Stimulated activated effector memory CD8-positive, alpha-beta T cell treated with anti-CD3 and anti-CD28 coated beads, Interleukin-12 subunit alpha, Interleukin-12 subunit beta, amount 100 ng/mL, for 72 hours (primary cell): ENCODE results near the gene SPP1.
A peak's percentile ranks its signal among the peaks of the same experiment; 100 is the strongest.
"Not testable (repeated sequence)": the region's sequence is repeated elsewhere in the genome, so short reads cannot be mapped to it uniquely, and the experiment has no call there.

Source experiments
- ATAC-seq: fragments of 150-1000 bp; cut with Tn5 transposase; 2 replicates; pipeline ENCODE4 v1.10.0; 2021
- DNase-seq, 2 donors: peaks; one replicate each; pipeline ENCODE4 v3.0.0; 2021 to 2022; ENCODE audit warnings: low spot score in 2 of 2
- H3K27ac Mint-ChIP-seq: one replicate; pipeline ENCODE4 v1.8.0; 2022; ENCODE audit warnings: mild to moderate bottlenecking, mixed read lengths
- H3K36me3 Mint-ChIP-seq: one replicate; pipeline ENCODE4 v1.8.0; 2022; ENCODE audit warnings: mild to moderate bottlenecking, mixed read lengths
- H3K4me1 Mint-ChIP-seq: one replicate; pipeline ENCODE4 v1.8.0; 2022; ENCODE audit warnings: mixed read lengths
- H3K4me3 Mint-ChIP-seq: one replicate; pipeline ENCODE4 v1.8.0; 2022; ENCODE audit warnings: mild to moderate bottlenecking, mixed read lengths
- H3K9me3 Mint-ChIP-seq: one replicate; pipeline ENCODE4 v1.8.0; 2022; ENCODE audit warnings: mixed read lengths

Gene SPP1

GRCh38 chr4:88018466-88018865 is 43.0 kb downstream of the SPP1 start:
- Mint-ChIP-seq H3K4me3 (no peak overlapping the region), H3K36me3 (peaks cover 33% of the 10 kb centered on the region), H3K27ac (no peak overlapping the region), H3K4me1 (peaks cover 13% of the 10 kb centered on the region), H3K9me3 (no peaks in the 10 kb centered on the region)
- DNase-seq (peak in 1 of 2 donors; percentile 10), ATAC-seq (no peak)

- peak in 1 of 2 donors; percentile 33 for DNase-seq
- H3K27ac Mint-ChIP-seq: no peak overlapping the region
- H3K4me3 Mint-ChIP-seq: no peak overlapping the region
- H3K4me1 Mint-ChIP-seq: no peaks in the 10 kb centered on the region
- H3K36me3 Mint-ChIP-seq: peaks cover 22% of the 10 kb centered on the region
- peaks cover 8% of the 10 kb centered on the region for H3K9me3 Mint-ChIP-seq
- no peak for ATAC-seq
Measured at GRCh38 chr4:88021824-88022223, 46.3 kb downstream of the SPP1 start.

- H3K4me1 Mint-ChIP-seq: peaks cover 2% of the 10 kb centered on the region
- ATAC-seq (no peak), DNase-seq (no peak)
- H3K27ac Mint-ChIP-seq: no peak overlapping the region
- no peak overlapping the region for H3K4me3 Mint-ChIP-seq
- peaks cover 8% of the 10 kb centered on the region for H3K9me3 Mint-ChIP-seq
- peaks cover 22% of the 10 kb centered on the region for H3K36me3 Mint-ChIP-seq
Measured at GRCh38 chr4:88022289-88022688, 46.8 kb downstream of the SPP1 start.

GRCh38 chr4:88025868-88026661 is 50.6 kb downstream of the SPP1 start:
- H3K27ac Mint-ChIP-seq, H3K9me3 Mint-ChIP-seq, H3K36me3 Mint-ChIP-seq, ATAC-seq, DNase-seq, H3K4me3 Mint-ChIP-seq: not testable (repeated sequence)
- peaks cover 24% of the 10 kb centered on the region for H3K4me1 Mint-ChIP-seq

GRCh38 chr4:88027611-88028608 is 52.4 kb downstream of the SPP1 start:
- ATAC-seq (peak; percentile 79), DNase-seq (no peak)
- H3K4me3 Mint-ChIP-seq: no peak overlapping the region
- peak overlapping the region; percentile 26 for H3K27ac Mint-ChIP-seq
- H3K4me1 Mint-ChIP-seq: peaks cover 24% of the 10 kb centered on the region
- H3K9me3 Mint-ChIP-seq: peaks cover 8% of the 10 kb centered on the region
- no peaks in the 10 kb centered on the region for H3K36me3 Mint-ChIP-seq

GRCh38 chr4:88028946-88029345 is 53.4 kb downstream of the SPP1 start:
- no peak for DNase-seq
- peak overlapping the region; percentile 26 for H3K27ac Mint-ChIP-seq
- ATAC-seq: no peak
- H3K9me3 Mint-ChIP-seq: peaks cover 8% of the 10 kb centered on the region
- no peak overlapping the region for H3K4me3 Mint-ChIP-seq
- no peaks in the 10 kb centered on the region for H3K36me3 Mint-ChIP-seq
- peaks cover 24% of the 10 kb centered on the region for H3K4me1 Mint-ChIP-seq

- Mint-ChIP-seq H3K36me3 (no peaks in the 10 kb centered on the region), H3K27ac (peak overlapping the region; percentile 26), H3K4me3 (no peak overlapping the region), H3K9me3 (peaks cover 8% of the 10 kb centered on the region), H3K4me1 (peaks cover 24% of the 10 kb centered on the region)
- no peak for ATAC-seq
- DNase-seq: no peak
Measured at GRCh38 chr4:88029556-88029955, 54.0 kb downstream of the SPP1 start.

GRCh38 chr4:88030565-88031310 is 55.2 kb downstream of the SPP1 start:
- peaks cover 24% of the 10 kb centered on the region for H3K4me1 Mint-ChIP-seq

More at GRCh38 chr4:88030565-88031310, 55.2 kb downstream of the SPP1 start:
- ATAC-seq (no peak), DNase-seq (no peak)
- H3K4me3 Mint-ChIP-seq: no peak overlapping the region
- peaks cover 6% of the 10 kb centered on the region for H3K36me3 Mint-ChIP-seq
- peaks cover 7% of the 10 kb centered on the region for H3K9me3 Mint-ChIP-seq
- H3K27ac Mint-ChIP-seq: peak overlapping the region; percentile 64
